Spleen (tissue), 7 donors: ENCODE data around the gene PAX2.

Source experiments
- CTCF ChIP-seq, 11 experiments: fragments of 200-600 bp in 7 of 11; fragments of 450-650 bp in 4 of 11; sonication (generic) in 4 of 11; IDR thresholded peaks in 8 of 11; conservative IDR thresholded peaks in 3 of 11; 1 replicate in 7 of 11; 2 replicates in 4 of 11; pipeline versions ENCODE4 v1.4.0 to v1.8.0; 2016 to 2021; ENCODE audit warnings: antibody characterized with exemption in 11 of 11, inconsistent platforms in 4 of 11, mild to moderate bottlenecking in 1 of 11
- POLR2A ChIP-seq, 3 donors: fragments of 450-650 bp; IDR thresholded peaks; one replicate each; pipeline ENCODE4 v1.5.1; 2017; ENCODE audit warnings: antibody characterized with exemption in 3 of 3, mild to moderate bottlenecking in 1 of 3
- donor health status: DM: no; HTN: no; CAD: no; lungs with moderate emphysema.
- donor health status: DM: no; HTN: no; CAD: no.
- donor health status: DM: no; HTN: no; CAD: no.

GRCh38 chr10:100744987-100745881 lies at the start of gene PAX2:
- TF ChIP-seq POLR2A (IDR thresholded peaks at IDR 0.05) (no peak), CTCF (IDR thresholded peaks at IDR 0.05 in 8 of 11, conservative IDR thresholded peaks at IDR 0.05 in 3 of 11) (no peak)
